HG03139 (cell line): Measurements from ENCODE around the gene PRKCB.

Experiments used
- ATAC-seq: cut with Tn5 transposase; IDR thresholded peaks from one replicate; pipeline ENCODE4 v1.9.1; 2021; ENCODE audit not compliant: unreplicated experiment

PRKCB gene

DNA sequence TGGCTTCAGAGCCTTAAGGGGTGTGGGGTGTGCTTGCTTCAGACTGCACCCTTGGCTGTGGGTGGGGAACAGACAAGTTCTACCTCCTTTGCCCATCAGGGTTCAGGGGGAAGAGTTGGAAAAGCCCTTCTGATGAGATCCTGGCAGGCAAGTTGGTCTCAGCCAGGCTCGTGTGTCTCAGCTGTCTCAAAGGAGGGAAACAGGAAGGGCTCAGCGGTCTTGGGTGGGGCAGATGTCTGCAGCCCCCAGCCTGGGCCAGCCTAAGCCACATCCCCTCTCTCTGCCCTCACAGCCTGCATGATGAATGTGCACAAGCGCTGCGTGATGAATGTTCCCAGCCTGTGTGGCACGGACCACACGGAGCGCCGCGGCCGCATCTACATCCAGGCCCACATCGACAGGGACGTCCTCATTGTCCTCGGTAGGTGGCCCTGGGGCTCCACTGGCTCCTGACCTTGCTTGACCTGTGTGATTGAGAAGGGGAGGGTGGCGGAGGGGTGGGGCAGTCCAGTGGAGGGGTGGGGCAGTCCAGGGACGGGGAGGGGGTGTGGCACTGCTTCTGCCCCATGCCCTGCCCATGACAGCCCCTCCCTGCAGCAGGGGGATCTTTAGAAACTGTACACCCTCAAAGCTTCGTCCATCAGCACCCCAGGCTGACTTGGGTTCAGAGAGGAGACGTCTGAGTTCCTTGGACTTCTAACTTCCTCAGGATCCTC lies 199.5 kb downstream of the PRKCB start:
- ATAC-seq, result no peak

- no peak for ATAC-seq
Measured at GRCh38 chr16:24036038-24036543, 200.3 kb downstream of the PRKCB start.

DNA sequence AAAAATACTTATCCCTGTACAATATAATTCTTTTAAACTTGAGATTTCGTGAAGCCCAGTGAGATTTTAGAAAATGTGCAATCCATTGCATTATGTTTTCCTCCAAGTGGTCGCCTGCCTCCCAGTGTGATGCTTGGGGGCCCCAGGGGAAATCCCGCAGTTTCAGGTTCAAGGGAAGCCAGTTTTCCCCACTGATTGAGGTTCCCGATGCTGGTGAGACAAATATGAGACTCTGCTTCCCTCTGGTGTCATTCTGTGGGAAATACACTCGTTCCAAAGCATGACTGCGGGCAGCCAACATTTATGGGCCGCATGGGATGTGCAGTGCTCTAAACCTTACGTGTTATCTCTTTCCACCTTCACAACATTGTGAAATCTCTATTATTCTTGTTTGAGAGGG lies 200.8 kb downstream of the PRKCB start:
- no peak for ATAC-seq

DNA sequence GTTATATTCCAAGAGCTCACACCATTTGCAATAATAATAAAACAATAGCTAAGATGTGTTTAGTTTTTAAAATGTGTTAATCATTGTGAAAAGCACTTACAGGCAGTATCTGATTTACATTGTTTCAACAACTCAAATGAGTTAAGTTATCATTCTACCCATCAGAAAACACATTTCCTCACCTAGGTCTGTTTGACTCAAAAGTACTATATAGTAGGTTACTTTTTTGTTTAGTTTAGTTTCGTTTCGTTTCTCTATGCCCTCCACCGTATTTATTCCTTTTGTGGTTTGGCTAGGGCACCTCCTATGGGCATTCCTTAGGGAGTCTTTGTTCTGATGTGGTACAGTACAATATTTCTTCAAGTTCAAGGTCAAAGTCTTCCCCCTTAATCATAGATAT lies 201.6 kb downstream of the PRKCB start:
- no peak for ATAC-seq

DNA sequence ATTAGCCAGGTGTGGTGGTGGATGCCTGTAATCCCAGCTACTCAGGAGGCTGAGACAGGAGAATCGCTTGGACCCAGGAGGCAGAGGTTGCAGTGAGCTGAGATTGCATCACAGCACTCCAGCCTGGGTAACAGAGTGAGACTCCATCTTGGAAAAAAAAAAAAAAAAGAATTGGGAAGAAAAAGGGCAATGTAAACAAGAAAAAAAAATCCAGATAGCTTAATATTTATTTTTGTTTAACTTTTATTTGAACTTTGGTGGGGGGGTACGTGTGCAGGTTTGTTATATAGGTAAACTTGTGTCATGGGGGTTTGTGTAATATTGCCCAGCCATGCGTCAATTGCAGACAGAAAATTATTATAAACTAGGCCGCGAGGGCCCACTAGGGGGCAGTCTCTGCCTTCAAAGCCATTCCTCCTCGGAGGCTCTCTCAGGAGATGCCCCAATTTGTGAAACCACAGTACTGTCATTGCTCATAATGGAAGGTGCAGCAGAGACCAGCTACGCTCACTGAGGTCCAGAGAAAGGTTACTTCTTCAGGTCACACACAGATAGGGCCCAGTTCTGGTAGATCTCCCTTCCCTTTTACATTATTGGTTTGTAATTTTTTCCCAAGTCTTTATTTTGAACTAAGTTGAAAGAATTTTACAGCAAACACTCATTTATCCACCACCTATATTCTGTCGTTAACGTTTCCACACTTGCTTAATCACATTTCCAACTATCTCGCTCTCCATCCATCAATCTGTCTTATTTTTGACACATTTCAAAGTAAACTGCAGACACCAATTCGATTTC lies 206.2 kb downstream of the PRKCB start:
- ATAC-seq, result no peak

- no peak for ATAC-seq
Measured at GRCh38 chr16:24044467-24044866, 208.7 kb downstream of the PRKCB start.

DNA sequence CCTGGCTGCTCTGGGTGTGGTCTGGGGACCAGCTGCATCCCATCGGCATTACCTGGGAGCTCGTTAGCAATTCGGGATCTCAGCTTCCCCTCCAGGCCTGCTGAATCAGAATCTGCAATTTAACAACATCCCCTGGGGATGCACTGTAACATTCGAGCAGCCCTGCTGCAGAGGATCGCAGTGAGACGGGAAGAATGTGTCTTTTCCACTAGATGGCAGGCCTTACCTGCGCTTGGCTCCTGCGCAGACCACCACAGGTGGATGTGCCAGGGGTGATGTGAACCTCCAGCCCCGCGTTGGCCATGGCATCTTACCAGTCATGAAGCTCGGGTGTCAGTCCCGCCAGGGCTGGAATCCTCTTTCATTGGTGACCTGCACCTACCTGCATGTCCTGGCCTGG lies 209.9 kb downstream of the PRKCB start:
- no peak for ATAC-seq

GRCh38 chr16:24046442-24046841 lies 210.7 kb downstream of the PRKCB start:
- no peak for ATAC-seq

- ATAC-seq, result no peak
Measured at GRCh38 chr16:24049113-24049512, 213.3 kb downstream of the PRKCB start.

- ATAC-seq, result no peak
Measured at GRCh38 chr16:24051125-24051524, 215.3 kb downstream of the PRKCB start.

DNA sequence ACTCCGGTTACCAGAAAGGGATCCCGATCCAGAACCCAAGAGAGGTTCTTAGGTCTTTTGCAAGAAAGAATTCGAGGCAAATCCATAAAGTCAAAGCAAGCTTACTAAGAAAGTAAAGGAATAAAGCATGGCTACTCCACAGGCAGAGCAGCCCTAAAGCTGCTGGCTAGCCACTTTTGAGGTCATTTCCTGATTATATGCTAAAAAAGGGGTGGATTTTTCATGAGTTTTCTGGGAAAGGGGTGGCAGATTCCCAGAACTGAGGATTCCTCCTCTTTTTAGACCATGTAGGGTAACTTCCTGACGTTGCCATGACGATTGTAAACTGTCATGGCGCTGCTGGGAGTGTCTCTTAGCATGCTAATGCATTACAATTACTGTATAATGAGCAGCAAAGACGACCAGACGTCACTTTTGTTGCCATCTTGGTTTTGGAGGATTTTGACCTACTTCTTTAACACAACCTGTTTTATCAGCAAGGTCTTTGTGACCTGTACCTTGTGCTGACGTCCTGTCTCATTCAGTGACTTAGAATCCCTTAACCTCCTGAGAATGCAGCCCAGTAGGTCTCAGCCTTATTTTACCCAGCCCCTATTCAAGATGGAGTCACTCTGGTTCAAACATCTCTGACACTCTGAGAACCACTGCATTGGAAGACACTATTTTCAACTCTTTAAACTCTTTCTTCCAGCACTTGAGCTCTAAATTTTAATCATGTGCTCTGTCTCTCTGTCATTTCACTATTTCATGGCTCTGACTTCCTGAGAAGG lies 216.7 kb downstream of the PRKCB start:
- ATAC-seq, result no peak

DNA sequence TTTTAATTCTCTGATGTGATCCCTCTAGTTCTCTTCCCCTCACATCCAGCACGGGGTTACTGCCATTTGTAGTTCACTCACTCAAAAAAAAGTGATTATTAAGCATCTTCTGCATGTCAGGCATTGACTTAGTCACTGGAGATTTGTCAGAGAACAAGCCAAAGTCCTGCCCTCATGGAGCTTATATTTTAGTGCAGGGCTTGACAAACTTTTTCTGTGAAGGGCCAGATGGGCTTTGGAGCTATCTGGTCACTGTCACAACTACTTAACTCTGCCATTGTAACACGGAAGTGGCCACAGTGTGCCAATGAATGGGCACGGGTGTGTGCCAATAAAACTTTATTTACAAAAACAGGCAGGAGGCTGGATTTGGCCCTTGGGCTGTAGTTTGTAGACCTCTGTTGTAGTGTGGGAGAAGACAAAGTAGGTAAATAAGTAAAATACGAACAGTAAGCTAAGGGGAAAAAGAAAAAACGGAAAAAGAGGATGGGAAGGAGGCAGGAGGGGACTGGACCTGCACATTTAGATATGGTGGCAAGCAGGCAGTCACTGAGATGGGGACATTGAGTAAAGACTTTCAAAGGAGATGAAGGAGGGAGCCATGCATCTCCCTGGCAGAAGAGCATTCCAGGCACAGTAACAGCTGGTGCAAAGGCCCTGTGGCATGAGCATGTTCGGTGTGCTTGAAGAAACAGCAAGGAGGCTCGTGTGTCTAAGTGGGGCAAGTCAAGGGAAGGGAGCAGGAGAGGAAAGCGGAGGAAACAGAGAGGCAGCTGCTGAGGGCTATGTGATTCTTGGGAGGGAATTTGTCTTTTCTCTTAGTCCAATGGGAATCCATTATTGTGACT lies 217.5 kb downstream of the PRKCB start:
- no peak for ATAC-seq

DNA sequence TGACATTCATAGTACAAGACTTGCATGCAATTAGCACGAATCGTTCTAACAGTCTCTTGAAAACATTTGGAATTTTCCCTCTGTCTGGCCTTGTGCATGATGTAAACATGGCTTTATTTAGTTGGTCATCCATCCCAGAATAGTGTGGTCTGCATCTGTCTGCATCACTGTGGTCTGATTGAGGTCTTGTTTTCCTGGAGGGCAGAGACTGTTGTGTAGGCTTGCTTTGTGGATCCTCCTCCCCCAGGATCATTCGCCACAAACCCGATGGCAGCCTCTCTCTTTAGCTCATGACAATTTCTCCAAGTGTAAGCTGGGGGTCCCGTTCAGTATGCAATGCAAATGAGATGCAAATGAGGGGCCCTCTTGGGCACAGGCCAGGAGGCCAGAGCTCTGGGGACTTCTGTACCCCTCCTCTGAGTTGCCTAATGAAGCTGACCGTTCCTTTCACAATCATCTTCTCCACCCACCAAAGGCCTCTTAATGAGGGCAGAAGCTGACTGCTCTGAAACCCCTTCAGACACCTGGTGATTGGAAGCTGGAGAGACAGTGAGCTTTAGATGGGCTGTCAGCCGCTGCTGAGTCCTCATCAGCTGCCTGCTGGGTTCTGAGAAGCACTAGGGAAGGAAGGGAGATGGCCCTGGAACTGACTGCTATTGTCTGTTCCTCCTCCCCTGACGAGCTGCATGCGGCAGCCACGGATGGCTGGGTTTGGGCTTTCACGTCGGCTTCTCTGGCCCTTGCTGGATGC lies 219.1 kb downstream of the PRKCB start:
- ATAC-seq, result no peak

GRCh38 chr16:24062270-24062817 lies 226.6 kb downstream of the PRKCB start:
- ATAC-seq, result no peak

DNA sequence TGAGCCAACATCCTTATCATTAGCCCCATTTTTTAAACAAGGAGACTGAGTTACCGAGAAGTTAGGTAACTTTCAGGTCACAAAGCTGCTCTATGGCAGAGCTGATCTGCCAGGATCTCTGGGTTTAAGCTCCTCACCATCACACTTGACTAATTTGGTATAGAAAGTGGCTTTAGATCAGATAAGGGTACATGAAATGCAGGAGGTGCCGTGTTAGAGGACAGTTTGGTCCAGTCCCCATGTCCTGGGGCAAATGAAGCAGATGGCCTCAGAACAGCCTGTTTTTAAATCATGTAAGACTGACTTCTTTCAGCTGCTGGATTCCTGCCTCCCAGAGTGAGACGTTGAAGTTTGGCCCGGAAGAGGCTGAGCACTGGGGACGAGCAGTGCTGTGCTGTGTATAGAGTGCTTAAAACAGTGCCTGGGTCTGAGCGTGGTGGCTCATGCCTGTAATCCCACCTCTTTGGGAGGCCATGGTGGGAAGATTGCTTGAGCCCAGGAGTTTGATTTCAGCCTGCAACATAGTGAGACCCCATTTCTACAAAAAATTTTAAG lies 233.3 kb downstream of the PRKCB start:
- no peak for ATAC-seq

GRCh38 chr16:24070851-24071250 lies 235.1 kb downstream of the PRKCB start:
- ATAC-seq, result no peak

GRCh38 chr16:24071666-24072360 lies 236.0 kb downstream of the PRKCB start:
- ATAC-seq, result no peak

DNA sequence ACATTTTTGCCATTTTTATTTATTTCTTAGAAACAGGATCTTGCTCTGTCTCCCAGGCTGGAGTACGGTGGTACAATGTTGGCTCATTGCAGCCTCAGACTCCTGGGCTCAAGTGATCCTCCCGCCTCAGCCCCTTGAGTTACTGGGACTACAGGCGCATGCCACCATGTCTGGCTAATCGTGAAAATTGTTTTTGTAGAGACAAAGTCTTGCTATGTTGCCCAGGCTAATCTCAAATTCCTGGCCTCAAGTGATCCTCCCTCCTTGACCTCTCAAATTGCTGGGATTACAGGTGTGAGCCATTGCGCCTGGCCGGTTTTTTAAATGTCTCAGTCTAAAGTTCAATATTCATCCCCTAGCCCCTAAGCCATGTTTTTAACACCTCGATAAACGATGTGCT lies 237.5 kb downstream of the PRKCB start:
- ATAC-seq, result no peak

DNA sequence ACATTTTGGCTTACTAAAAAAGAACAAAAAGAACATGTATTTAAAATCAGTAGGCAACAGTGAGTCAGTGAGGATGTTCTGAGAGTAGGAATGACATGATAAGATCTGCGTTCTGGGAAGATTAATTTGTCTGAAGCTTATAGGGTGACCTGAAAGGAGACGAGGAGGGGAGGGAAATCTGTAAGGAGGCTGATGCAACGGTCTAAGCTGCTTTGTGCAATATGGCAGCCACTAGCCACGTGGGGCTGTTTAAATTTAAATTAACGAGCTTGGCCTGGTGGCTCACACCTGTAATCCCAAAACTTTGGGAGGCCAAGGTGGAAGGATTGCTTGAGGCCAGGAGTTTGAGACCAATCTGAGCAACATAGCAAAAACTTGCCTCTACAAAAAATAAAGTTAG lies 238.8 kb downstream of the PRKCB start:
- no peak for ATAC-seq
